Stimulated activated CD4-positive, alpha-beta T cell treated with anti-CD3 and anti-CD28 coated beads, Interleukin-2, amount 100 ng/mL, for 4 hours (primary cell): ENCODE data around the gene KMT5C.

Experiments used
- DNase-seq: peaks from one replicate; pipeline ENCODE4 v3.0.0-alpha.2; 2020; ENCODE audit warnings: low read depth

The KMT5C gene

GRCh38 chr19:55347442-55348009, 7.8 kb downstream of the KMT5C start:
- no peak for DNase-seq

GRCh38 chr19:55348317-55349034, 8.8 kb downstream of the KMT5C start:
- no peak for DNase-seq

DNA sequence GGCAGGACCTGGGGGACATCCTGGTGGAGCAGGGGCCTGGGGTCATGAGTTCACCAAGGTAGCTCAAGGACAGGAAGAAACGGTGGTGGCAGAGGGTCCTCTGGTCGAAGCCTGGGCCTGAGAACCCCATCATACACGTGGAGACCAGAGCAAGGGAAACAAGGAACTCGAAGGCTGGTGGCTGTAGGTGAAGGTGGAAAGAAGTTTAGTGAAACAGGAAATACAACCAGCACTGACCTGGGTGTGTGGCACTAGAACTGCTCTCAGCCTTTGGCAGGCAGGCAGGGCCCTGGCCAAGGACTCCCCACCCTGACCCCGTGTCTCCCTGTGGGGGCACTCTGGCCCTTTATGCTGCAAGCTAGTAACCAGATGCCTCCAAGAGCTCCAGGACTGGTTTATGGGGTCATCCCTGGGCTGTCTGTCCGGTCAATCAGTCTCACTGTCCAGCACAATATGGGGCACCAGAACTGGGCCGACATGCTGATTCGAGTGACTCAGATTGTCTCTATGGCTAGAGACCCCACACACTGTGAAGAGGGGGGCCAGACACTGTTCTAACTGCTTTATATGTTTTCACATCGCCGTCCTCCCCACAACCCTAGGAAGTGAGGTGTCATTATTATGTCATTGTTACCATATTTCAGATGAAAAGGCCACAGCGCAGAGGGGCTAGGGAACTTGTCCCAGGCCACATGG, 11.1 kb downstream of the KMT5C start:
- DNase-seq: no peak

DNA sequence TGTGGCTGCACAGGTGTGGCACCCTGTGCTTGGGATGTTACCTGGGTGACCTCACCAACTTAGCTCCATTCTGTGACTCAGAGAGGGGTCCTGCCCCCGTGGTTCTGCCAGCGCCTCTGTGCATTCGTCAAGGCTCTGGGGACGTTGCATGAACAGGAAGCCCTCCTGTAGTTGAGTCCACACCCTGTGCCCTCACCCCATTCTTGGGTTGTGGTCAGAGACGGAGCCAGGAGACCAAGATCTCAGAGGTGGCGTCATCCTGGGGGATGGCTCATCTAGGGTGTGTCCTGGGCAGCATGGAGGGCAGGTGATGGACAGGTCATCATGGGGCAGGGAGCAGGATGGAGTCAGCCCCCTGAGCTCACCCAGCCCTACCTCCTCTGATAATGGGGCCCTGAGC, 12.4 kb downstream of the KMT5C start:
- no peak for DNase-seq

DNA sequence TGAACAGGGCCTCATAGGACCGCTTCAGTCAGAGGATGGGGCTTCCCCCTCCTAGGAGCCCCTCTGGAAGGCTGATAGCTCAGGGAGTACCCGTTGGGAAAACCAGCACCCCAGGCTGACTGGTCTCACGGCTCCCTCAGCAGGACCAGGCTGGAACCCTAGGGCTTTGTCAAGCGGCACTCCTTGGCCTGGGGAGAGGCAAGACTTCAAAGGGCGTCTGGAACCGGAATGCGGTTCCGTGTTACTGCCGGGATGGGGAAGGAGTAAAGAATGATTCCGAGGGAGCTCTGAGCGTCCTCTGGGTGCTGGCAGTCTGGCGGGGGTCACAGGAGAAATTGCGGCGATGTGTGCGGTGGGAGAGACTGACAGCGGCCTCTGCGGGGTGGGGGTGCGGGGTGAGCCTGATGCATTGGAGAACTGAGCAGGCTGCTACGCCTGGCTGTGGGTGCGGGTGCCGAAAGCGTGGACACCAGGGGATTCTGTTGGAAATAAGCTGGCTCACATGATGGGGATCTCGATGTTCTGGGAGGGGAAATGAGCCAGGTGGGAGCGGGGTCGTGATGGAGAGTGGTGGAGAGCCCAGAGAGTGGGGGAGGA, 13.0 kb downstream of the KMT5C start:
- DNase-seq: no peak

DNA sequence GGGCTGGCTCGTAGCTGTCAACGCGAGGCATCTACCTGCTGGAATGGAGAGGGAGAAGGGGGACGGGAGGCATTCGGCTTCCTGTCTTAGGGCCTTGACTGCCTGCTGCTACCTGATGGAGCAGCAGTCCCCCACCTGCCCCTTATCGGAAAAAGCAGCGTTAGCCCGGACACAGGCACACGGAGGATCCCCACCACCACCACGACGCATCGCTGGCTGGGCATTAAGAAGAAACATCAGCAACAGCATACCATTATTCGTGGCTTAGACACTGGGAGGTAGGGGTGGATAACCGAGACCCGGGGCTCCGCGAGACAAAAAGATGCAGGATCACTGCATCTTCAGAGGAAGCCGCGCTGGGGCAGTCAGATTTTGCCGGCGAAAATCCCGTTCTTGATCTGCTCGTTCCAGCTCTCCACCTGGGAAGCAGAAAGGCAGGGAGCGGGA, 13.7 kb downstream of the KMT5C start:
- no peak for DNase-seq

DNA sequence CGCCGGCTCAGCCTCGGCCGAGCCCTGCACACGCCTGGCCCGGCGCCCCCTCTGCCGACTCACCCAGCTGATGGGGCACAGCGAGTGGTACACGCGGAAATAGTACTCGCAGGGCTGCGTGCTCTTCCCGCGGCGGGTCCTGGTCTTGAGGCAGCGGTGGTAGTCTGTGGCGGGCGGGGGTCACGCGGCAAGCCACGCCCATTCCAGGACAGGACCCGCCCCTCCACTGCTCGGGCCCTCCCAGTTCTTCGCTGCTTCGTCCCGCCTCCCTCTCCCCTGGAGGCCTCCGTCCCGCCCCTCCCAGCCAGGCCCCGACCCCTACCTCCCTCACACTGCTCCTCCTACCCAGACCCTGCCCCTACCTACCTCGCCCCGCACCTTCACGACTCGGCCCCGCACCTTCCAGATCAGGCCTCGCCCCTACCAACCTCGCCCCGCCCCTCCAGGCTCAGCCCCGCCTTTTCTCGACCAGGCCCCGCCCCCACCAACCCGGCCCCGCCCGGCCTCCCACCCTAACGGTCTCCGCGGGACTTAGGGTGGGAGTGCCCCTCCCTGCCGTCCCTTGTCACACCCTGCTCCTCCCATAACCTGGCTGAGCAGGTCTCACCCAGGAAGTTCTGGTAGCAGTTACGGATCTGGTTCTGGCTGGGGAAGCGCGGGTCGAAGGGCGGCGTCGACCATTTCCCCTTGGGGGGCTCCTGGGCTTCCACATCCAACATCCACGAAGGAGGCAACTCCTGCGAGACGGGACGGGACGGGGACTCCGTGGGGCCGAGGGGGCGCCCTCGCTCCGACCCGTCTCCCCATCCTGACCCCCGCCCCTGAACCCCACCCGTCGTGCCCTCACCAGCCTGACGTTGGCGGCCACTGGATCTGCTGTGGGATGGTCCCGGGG, 14.4 kb downstream of the KMT5C start:
- DNase-seq: peak; percentile 38

DNA sequence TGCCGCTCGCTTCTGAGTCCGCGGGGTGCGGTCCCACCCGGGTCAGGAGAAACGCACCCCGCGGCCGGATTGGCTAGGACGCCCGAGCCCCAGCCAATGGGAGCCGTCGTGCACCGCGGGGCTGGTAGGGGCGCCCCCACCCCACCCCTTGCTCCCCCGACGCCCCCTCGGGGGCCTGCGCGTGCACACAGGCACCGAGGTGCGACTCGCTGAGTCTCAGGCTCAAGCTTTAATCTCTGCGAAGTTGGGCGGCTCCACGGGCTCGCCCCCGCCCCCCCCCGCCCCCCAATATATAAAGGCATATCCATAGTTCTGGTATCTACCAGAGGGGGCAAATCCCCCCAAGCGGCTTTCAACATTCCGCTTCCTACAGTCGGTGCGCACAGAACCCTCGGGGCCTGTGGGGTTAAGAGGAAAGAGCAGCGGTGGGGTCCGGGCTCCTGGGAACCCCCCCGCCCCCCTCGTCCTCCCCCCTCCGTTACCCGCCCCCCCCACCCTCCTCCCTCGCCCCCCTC, 15.1 kb downstream of the KMT5C start, which contains the start of gene COX6B2:
Gene COX6B2 (minus strand): TSS at position 22 of the 515 bp plus-strand sequence. CDS start 198 bp downstream, outside the sequence.
- DNase-seq: no peak

DNA sequence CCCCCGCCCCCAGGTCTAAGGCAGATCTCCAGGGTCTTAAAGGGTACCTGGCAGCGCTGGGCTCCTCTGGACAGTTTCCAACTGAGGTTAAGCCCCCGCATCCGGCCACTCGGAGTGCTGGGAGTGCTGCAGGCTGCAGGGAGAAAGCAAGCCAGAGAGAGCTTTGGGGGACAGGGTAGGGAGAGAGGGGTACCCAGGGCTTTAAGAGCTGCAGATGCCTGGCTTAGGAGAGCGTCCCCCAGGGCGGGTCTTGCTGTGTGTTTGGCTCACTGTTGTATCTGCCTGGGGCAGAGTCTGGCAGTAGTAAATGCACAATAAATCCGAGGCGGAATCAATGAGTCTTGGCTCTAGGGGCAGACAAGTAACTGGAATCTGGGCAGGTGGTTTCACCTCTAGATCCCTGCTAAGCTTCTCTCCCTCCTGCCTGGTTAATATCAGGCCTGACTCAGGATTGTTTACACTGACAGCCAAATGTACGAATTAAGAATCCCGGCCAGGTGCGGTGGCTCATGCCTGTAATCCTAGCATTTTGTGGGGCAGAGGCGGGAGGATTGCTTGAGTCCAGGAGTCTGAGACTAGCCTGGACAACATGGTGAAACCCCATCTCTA, 15.6 kb downstream of the KMT5C start:
- DNase-seq: no peak

DNA sequence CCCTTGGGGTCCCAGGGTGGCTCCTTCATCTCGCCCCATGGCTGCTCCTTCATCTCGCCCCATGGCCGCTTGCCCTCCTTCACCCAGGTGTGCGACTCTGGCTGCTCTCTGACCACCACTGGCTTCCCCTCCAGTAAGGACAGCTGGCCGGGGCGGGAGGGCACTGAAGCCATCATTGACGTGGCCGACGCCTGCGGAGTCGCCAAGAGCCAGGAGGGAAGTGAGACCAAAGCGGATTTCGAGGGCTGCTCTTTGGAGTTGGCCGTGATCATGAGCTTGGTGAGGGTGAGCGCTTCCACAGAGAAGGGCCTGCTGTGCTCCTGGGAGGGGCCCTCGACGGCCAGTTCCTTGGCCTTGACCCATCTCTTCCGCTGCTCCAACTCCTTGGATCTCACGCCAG, 18.8 kb downstream of the KMT5C start:
- DNase-seq: no peak

GRCh38 chr19:55358943-55359908, 19.6 kb downstream of the KMT5C start:
- DNase-seq: no peak

GRCh38 chr19:55360902-55361301, 21.2 kb downstream of the KMT5C start:
- no peak for DNase-seq

- DNase-seq: no peak
Observed at GRCh38 chr19:55362174-55362989, 22.7 kb downstream of the KMT5C start.

DNA sequence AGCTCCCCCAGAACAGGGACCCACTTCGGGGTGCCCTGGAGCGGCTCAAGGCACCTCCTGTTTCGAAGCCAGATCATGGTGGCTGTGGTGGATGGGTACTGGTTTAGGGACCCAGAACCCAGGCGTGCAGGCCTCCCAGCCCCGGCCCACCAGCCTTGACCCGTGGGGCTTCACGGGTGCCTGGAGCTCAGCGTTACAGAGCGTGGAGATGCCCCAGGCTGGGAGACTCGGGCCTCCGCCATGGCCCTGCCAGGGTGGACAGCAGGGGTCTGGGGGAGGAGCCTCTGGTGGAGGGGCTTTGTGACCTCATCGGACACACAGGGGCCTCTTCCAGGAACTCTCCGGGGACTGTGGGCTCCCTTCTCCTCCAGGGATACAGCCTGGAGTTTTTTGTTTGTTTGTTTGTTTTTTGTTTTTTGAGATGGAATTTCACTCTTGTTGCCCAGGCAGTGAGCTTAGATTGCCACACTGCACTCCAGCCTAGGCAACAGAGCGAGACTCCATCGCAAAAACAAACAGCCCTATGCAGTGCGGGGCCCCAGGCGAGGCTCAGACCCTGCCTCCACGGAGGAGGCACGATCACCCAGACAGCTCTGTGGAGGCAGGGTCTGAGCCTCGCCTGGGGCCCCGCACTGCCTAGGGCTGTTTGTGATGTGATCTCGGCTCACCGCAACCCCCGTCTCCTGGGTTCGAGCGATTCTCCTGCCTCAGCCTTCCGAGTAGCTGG, 23.5 kb downstream of the KMT5C start, which contains the start of gene GARIN5B:
Gene GARIN5B (minus strand): TSS at position 271 of the 727 bp plus-strand sequence. CDS start 194 bp downstream, at position 77.
- DNase-seq: no peak

DNA sequence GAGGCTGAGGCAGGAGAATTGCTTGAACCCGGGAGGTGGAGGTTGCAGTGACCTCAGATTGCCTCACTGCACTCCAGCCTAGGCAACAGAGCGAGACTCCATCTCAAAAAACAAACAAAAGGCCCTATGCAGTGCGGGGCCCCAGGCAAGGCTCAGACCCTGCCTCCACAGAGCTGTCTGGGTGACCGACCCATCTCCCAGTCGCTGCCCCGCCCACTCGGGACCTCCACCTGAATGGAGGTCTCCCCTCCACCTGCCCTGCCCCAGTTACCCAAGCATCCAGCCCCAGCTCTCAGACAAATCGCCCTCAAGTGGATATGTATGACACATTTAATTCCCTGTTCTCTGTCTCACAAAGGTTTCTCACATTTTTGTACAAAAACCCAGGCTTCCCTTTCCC, 25.6 kb downstream of the KMT5C start:
- DNase-seq: no peak

- no peak for DNase-seq
Observed at GRCh38 chr19:55365964-55366363, 26.3 kb downstream of the KMT5C start.

DNA sequence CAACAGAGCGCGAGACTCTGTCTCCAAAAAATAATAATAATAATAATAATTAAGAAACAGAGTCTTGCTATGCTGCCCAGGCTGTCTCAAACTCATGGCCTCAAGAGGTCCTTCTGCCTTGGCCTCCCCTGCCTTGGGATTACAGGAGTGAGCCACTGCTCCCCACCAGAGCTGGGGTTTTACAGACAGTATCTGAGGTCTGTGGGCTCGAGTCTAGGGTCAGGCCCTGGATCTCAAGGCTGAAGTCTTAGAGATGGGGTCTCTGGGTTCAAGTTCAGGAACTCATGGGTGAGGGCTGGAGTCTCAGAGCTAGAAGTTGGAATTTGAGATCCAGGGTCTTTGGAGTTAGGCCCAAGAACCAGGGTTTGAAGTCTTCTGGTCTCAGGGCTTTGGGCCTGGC, 27.1 kb downstream of the KMT5C start:
- DNase-seq: no peak

DNA sequence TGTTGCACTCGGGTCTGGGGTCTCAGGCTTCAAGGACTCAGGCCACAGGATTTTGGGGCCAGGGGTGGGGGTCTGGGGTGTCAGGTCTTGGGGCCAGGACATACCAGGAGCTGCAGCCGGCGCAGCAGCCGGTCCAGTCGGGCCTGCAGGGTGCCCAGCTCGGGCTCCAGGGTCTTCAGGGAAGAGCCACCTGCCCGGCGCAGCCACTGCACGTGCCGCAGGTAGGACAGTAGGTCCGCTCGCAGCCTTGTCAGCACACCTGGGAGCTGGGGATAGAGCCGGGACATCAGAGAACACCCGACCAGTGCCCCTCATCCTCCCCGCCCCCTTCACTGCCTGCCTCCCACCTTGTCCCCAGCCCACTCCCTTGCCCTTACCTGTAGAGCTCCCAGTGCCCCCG, 28.4 kb downstream of the KMT5C start:
- no peak for DNase-seq
